ENCODE results near the gene ALPK3. TPM values are rescaled to one million over a fixed set of nuclear protein-coding genes. Genes with fewer than 3 reads are reported as not detected.

Gene ALPK3
- polyA plus RNA-seq, 1 experiment = 0.06 TPM

DNA sequence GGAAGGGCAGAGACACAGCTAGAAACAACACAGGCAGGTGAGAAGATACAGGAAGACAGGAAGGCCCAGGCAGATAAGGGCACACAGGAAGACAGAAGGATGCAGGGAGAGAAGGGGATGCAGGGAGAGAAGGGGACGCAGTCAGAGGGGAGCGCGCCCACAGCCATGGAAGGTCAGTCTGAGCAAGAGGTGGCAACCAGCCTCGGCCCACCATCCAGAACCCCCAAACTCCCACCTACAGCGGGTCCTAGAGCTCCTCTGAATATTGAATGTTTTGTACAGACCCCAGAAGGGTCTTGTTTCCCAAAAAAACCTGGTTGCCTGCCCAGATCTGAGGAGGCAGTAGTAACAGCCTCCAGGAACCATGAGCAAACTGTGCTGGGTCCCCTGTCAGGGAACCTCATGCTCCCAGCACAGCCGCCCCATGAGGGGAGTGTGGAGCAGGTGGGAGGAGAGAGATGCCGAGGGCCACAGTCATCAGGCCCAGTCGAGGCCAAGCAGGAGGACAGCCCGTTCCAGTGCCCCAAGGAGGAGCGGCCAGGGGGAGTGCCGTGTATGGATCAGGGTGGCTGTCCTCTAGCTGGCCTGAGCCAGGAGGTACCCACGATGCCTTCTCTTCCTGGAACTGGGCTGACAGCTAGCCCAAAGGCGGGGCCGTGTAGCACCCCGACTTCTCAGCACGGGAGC is 39.7 kb downstream of the ALPK3 start:
- CTCF ChIA-PET = interaction anchor here (0.6 kb wide), 1 partner anchor 289 kb away, joined by 3 read pairs; no protein-coding TSS in a partner anchor
- Histone ChIP-seq H3K36me3 (ENCODE audit: control insufficient read depth, insufficient read depth, low read length) (no peaks in the 10 kb centered on the region), H3K4me3 (ENCODE audit: low read depth, low read length) (no peak overlapping the region), H3K27me3 (ENCODE audit: control insufficient read depth, insufficient read depth, low read length) (no peaks in the 10 kb centered on the region)
- TF ChIP-seq, protein P1, sequence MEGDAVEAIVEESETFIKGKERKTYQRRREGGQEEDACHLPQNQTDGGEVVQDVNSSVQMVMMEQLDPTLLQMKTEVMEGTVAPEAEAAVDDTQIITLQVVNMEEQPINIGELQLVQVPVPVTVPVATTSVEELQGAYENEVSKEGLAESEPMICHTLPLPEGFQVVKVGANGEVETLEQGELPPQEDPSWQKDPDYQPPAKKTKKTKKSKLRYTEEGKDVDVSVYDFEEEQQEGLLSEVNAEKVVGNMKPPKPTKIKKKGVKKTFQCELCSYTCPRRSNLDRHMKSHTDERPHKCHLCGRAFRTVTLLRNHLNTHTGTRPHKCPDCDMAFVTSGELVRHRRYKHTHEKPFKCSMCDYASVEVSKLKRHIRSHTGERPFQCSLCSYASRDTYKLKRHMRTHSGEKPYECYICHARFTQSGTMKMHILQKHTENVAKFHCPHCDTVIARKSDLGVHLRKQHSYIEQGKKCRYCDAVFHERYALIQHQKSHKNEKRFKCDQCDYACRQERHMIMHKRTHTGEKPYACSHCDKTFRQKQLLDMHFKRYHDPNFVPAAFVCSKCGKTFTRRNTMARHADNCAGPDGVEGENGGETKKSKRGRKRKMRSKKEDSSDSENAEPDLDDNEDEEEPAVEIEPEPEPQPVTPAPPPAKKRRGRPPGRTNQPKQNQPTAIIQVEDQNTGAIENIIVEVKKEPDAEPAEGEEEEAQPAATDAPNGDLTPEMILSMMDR (IDR thresholded peaks at IDR 0.05; ENCODE audit: insufficient read depth, low read depth, low read length) = no peak
- no peak for DNase-seq (ENCODE audit: low read depth)
- POLR2A ChIA-PET = no interaction called here

DNA sequence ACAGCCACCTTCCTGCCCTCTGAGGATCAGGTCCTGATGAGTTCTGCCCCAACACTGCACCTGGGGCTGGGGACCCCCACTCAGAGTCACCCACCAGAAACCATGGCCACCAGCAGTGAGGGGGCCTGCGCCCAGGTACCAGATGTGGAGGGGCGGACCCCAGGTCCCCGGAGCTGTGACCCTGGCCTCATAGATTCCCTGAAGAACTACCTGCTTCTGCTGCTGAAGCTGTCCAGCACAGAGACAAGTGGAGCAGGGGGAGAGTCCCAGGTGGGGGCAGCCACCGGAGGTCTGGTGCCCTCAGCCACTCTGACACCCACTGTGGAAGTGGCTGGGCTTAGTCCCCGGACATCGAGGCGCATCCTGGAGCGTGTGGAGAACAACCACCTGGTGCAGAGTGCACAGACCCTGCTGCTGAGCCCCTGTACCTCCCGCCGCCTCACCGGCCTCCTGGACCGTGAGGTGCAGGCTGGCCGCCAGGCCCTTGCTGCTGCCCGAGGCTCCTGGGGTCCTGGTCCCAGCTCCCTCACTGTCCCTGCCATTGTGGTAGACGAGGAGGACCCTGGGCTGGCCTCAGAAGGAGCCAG is 40.4 kb downstream of the ALPK3 start:
- Histone ChIP-seq H3K4me3 (ENCODE audit: low read depth, low read length) (no peak overlapping the region), H3K27me3 (ENCODE audit: control insufficient read depth, insufficient read depth, low read length) (no peaks in the 10 kb centered on the region), H3K36me3 (ENCODE audit: control insufficient read depth, insufficient read depth, low read length) (no peaks in the 10 kb centered on the region)
- DNase-seq (ENCODE audit: low read depth) = no peak
- TF ChIP-seq, protein P1 (IDR thresholded peaks at IDR 0.05; ENCODE audit: insufficient read depth, low read depth, low read length) = no peak
- POLR2A ChIA-PET = no interaction called here
- CTCF ChIA-PET = interaction anchor here (0.6 to 1.0 kb wide), 2 partner anchors 21 to 288 kb away, joined by 3 to 4 read pairs; no protein-coding TSS in a partner anchor

DNA sequence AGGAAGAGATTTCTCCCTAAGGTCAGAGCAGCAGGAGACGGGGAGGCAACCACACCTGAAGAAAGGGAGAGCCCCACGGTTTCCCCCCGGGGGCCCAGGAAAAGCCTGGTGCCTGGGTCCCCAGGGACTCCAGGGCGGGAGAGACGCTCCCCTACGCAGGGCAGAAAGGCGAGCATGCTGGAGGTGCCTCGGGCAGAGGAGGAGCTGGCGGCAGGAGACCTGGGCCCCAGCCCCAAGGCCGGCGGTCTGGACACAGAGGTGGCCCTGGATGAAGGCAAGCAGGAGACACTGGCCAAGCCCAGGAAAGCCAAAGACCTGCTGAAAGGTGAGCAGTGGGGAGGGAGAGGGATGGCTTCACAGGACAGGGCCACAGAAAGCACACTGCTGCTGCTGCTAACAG is 41.1 kb downstream of the ALPK3 start:
- DNase-seq (ENCODE audit: low read depth) = no peak
- Histone ChIP-seq H3K4me3 (ENCODE audit: low read depth, low read length) (no peak overlapping the region), H3K27me3 (ENCODE audit: control insufficient read depth, insufficient read depth, low read length) (no peaks in the 10 kb centered on the region), H3K36me3 (ENCODE audit: control insufficient read depth, insufficient read depth, low read length) (no peaks in the 10 kb centered on the region)
- TF ChIP-seq, protein P1 (IDR thresholded peaks at IDR 0.05; ENCODE audit: insufficient read depth, low read depth, low read length) = no peak
- POLR2A ChIA-PET = no interaction called here
- CTCF ChIA-PET = interaction anchor here (1.0 kb wide), 1 partner anchor 20 kb away, joined by 4 read pairs; no protein-coding TSS in a partner anchor

DNA sequence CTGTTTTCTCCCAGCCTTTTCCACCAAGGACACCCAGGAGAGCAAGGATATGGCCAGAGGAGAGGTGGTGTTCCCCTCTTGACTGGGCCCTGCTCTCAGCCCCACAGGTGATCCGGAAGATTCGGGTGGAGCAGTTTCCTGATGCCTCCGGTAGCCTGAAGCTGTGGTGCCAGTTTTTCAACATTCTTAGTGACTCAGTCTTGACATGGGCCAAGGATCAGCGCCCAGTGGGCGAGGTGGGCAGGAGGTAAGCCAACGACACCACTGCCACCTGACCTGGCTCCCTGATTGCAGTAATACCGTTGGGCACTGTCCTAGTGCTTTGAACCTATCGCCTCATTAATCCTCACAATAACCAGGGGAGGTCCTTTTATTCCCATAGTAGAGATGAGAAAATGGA is 42.0 kb downstream of the ALPK3 start:
- Histone ChIP-seq H3K4me3 (ENCODE audit: low read depth, low read length) (no peak overlapping the region), H3K36me3 (ENCODE audit: control insufficient read depth, insufficient read depth, low read length) (no peaks in the 10 kb centered on the region), H3K27me3 (ENCODE audit: control insufficient read depth, insufficient read depth, low read length) (no peaks in the 10 kb centered on the region)
- ChIA-PET CTCF (interaction anchor here (1.2 kb wide), 1 partner anchor 14 kb away, joined by 4 read pairs; no protein-coding TSS in a partner anchor), POLR2A (no interaction called here)
- TF ChIP-seq, protein P1 (IDR thresholded peaks at IDR 0.05; ENCODE audit: insufficient read depth, low read depth, low read length) = no peak
- no peak for DNase-seq (ENCODE audit: low read depth)

DNA sequence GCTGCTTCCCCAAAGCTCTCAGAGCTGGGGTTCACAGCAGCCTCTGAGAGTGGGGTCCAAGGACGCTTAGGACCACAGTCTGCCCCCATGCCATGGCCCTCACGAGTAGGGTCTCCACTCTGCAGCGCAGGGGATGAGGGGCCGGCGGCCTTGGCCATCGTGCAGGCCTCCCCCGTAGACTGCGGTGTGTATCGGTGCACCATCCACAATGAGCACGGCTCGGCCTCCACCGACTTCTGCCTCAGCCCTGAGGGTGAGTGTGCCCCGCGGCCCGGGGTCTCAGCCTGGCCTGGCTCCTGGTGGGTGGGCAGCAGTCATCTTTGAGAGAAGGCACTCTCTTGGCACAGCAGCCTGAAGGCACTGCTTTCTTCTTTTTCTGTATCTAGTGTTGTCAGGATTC is 42.5 kb downstream of the ALPK3 start:
- no peaks in the 10 kb centered on the region for H3K27me3 ChIP-seq (ENCODE audit: control insufficient read depth, insufficient read depth, low read length)
- TF ChIP-seq, protein P1 (IDR thresholded peaks at IDR 0.05; ENCODE audit: insufficient read depth, low read depth, low read length) = no peak
- POLR2A ChIA-PET = no interaction called here
- CTCF ChIA-PET = interaction anchor here (1.2 kb wide), 1 partner anchor 14 kb away, joined by 4 read pairs; no protein-coding TSS in a partner anchor
- no peak for DNase-seq (ENCODE audit: low read depth)
- H3K36me3 ChIP-seq (ENCODE audit: control insufficient read depth, insufficient read depth, low read length) = no peaks in the 10 kb centered on the region
- H3K4me3 ChIP-seq (ENCODE audit: low read depth, low read length) = no peak overlapping the region
